HepG2 (cell line): Measurements from ENCODE around the gene TRMT1L. TPM values are rescaled to one million over a fixed set of nuclear protein-coding genes. Genes with fewer than 3 reads are reported as not detected.

ENCODE experiments used
- AHDC1 ChIP-seq: sonication (generic); formaldehyde crosslinking; IDR thresholded peaks from 2 replicates; pipeline ENCODE4 v1.5.1; 2020; ENCODE audit warnings: mild to moderate bottlenecking, missing genetic modification reagents, borderline replicate concordance
- EHMT2 ChIP-seq: fragments of 200-600 bp; sonication (generic); IDR thresholded peaks from 2 replicates; pipeline ENCODE4 v1.7.0; 2017; ENCODE audit warnings: antibody characterized with exemption, low read depth, low read length, borderline replicate concordance
- HBP1 ChIP-seq: IDR thresholded peaks from 2 replicates; pipeline ENCODE4 v1.6.1; 2016; ENCODE audit warnings: low read depth, control low read depth
- KDM4B ChIP-seq: sonication (generic); formaldehyde crosslinking; IDR thresholded peaks from 2 replicates; pipeline ENCODE4 v1.4.0; 2020; ENCODE audit warnings: missing genetic modification reagents
- SMAD1 ChIP-seq: sonication (generic); formaldehyde crosslinking; IDR thresholded peaks from 2 replicates; pipeline ENCODE4 v1.4.0; 2020; ENCODE audit warnings: missing genetic modification reagents, low read depth, mild to moderate bottlenecking, borderline replicate concordance
- TBP ChIP-seq: sonication (generic); formaldehyde crosslinking; IDR thresholded peaks from 2 replicates; pipeline ENCODE4 v1.5.0; 2020; ENCODE audit warnings: missing genetic modification reagents
- THYN1 ChIP-seq: sonication (generic); formaldehyde crosslinking; IDR thresholded peaks from 2 replicates; pipeline ENCODE4 v1.8.1; 2023; ENCODE audit warnings: low read depth, mild to moderate bottlenecking, moderate library complexity, missing genetic modification reagents, borderline replicate concordance
- U2AF1 ChIP-seq: fragments of 200-400 bp; formaldehyde crosslinking; optimal IDR thresholded peaks from 2 replicates; pipeline ENCODE3; 2017; ENCODE audit warnings: mild to moderate bottlenecking, low read depth, low read length
- UBTF ChIP-seq: sonication (generic); formaldehyde crosslinking; IDR thresholded peaks from 2 replicates; pipeline ENCODE4 v1.4.0; 2020; ENCODE audit warnings: mild to moderate bottlenecking, missing genetic modification reagents
- ZBTB14 ChIP-seq: sonication (generic); formaldehyde crosslinking; IDR thresholded peaks from 2 replicates; pipeline ENCODE4 v1.4.0; 2020; ENCODE audit warnings: missing genetic modification reagents
- ZBTB2 ChIP-seq: sonication (generic); formaldehyde crosslinking; IDR thresholded peaks from 2 replicates; pipeline ENCODE4 v1.8.0; 2022; ENCODE audit warnings: low read depth, missing genetic modification reagents
- ZNF10 ChIP-seq: sonication (generic); formaldehyde crosslinking; IDR thresholded peaks from 2 replicates; pipeline ENCODE4 v1.4.0; 2020; ENCODE audit warnings: mild to moderate bottlenecking, low read depth, missing genetic modification reagents, borderline replicate concordance
- ZNF256 ChIP-seq: sonication (generic); formaldehyde crosslinking; conservative IDR thresholded peaks from 2 replicates; pipeline ENCODE4 v1.4.0; 2020; ENCODE audit warnings: missing genetic modification reagents
- ZNF589 ChIP-seq: sonication (generic); formaldehyde crosslinking; conservative IDR thresholded peaks from 2 replicates; pipeline ENCODE4 v1.8.0; 2022; ENCODE audit warnings: mild to moderate bottlenecking, moderate library complexity, missing genetic modification reagents
- ZNF768 ChIP-seq: sonication (generic); formaldehyde crosslinking; IDR thresholded peaks from 2 replicates; pipeline ENCODE4 v1.4.0; 2020; ENCODE audit warnings: missing genetic modification reagents
- ZNF883 ChIP-seq: sonication (generic); formaldehyde crosslinking; IDR thresholded peaks from 2 replicates; pipeline ENCODE4 v1.5.1; 2020; ENCODE audit warnings: mild to moderate bottlenecking, missing genetic modification reagents; ENCODE audit errors: not compliant biosample characterization
- polyA plus RNA-seq, 8 experiments: library from polyadenylated mRNA; depleted of rRNA in 3 of 8; stranded (reverse) in 7 of 8; unstranded in 1 of 8; fragments of >200 nt; fragmentation: Illumina TruSeq in 4 of 8; extraction: Trizol in 4 of 8; gene quantifications; 2 replicates each; pipeline versions ENCODE4 v1.2.1 to v1.2.3, GENCODE V29; 2011 to 2016; ENCODE audit warnings: low read depth in 4 of 8, missing spikeins in 1 of 8, mixed read lengths in 1 of 8; ENCODE audit not compliant: insufficient read depth in 1 of 8
- total RNA-seq, 5 experiments: library from RNA; depleted of rRNA; stranded (reverse); fragments of >200 nt; fragmentation: Illumina TruSeq; extraction: Trizol; gene quantifications; 2 replicates each; pipeline ENCODE4 v1.2.3, GENCODE V29; 2016; ENCODE audit warnings: low read depth in 1 of 5

Gene TRMT1L
- total and polyA plus RNA-seq, 2 of the 13 experiments (the other 11 are each of a cell fraction or from before 2014, with no cell fraction given), result 17.9 to 19.2 TPM

GRCh38 chr1:185156854-185157598, at the start of gene TRMT1L, which contains the start of gene SWT1 (continued):
- TF ChIP-seq ZBTB2 (CRISPR knock-in tag) (0 out of 2 replicates have a peak, but pooled peaks have one; percentile 47), AHDC1 (0 out of 2 replicates have a peak, but pooled peaks have one; percentile 50), ZNF883 (CRISPR knock-in tag) (no peak), ZNF768 (CRISPR knock-in tag) (no peak), ZBTB14 (no peak), SMAD1 (CRISPR knock-in tag) (no peak), ZNF10 (no peak), TBP (CRISPR knock-in tag) (no peak), U2AF1 (peak; percentile 49), THYN1 (CRISPR knock-in tag) (no peak), KDM4B (peak; percentile 52; the same call in 1 of the 2 replicates), UBTF (CRISPR knock-in tag) (0 out of 2 replicates have a peak, but pooled peaks have one; percentile 37), EHMT2 (no peak), HBP1 (CRISPR knock-in tag) (peak; percentile 34; the same call in 1 of the 2 replicates), ZNF256 (CRISPR knock-in tag) (no peak), ZNF589 (CRISPR knock-in tag) (no peak)
